Measurements from ENCODE around the gene KIAA0930.

- TF ChIP-seq, protein P1, sequence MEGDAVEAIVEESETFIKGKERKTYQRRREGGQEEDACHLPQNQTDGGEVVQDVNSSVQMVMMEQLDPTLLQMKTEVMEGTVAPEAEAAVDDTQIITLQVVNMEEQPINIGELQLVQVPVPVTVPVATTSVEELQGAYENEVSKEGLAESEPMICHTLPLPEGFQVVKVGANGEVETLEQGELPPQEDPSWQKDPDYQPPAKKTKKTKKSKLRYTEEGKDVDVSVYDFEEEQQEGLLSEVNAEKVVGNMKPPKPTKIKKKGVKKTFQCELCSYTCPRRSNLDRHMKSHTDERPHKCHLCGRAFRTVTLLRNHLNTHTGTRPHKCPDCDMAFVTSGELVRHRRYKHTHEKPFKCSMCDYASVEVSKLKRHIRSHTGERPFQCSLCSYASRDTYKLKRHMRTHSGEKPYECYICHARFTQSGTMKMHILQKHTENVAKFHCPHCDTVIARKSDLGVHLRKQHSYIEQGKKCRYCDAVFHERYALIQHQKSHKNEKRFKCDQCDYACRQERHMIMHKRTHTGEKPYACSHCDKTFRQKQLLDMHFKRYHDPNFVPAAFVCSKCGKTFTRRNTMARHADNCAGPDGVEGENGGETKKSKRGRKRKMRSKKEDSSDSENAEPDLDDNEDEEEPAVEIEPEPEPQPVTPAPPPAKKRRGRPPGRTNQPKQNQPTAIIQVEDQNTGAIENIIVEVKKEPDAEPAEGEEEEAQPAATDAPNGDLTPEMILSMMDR (IDR thresholded peaks at IDR 0.05), result no peak
- TF ChIP-seq POLR2A (IDR thresholded peaks at IDR 0.05), result no peak
These were observed 1.6 kb downstream of the KIAA0930 start for GRCh38 chr22:45238957-45239680.

Data from breast epithelium (tissue), 3 donors.